PC-3 (cell line): ENCODE data around the gene NRAS. TPM values are rescaled to one million over a fixed set of nuclear protein-coding genes. Genes with fewer than 3 reads are reported as not detected.
"Not testable (repeated sequence)": the region's sequence is repeated elsewhere in the genome, so short reads cannot be mapped to it uniquely, and the experiment has no call there.

Experiments used
- ATAC-seq: fragments of 200-7000 bp; cut with Tn5 transposase; 2 replicates; pipeline ENCODE4 v1.9.1; 2020; ENCODE audit warnings: mild to moderate bottlenecking, moderate library complexity
- BruUV-seq: library from RNA; stranded (reverse); fragments of 400-500 nt; replicated peaks from 2 replicates; lab custom pipeline; 2021; lab: Mats Ljungman, UMichigan
- CTCF ChIA-PET: fragments of 300-600 bp; sonication (Branson Sonifier 250); formaldehyde crosslinking; loops from one replicate; lab custom pipeline; 2022; ENCODE audit warnings: antibody characterized with exemption; lab: Charles Lee
- POLR2A ChIA-PET: fragments of 300-600 bp; sonication (Branson Sonifier 250); formaldehyde crosslinking; loops from one replicate; lab custom pipeline; 2022; ENCODE audit warnings: antibody characterized with exemption; ENCODE audit not compliant: unreplicated experiment; lab: Charles Lee
- DNase-seq: peaks from one replicate; pipeline ENCODE4 v3.0.0-alpha.2; 2015
- H2AFZ ChIP-seq: fragments of 300-600 bp; sonication (generic); 2 replicates; pipeline ENCODE4 v1.6.0; 2016; ENCODE audit warnings: antibody characterized with exemption, low read length
- H3F3A ChIP-seq: fragments of 300-600 bp; sonication (generic); one replicate; pipeline ENCODE4 v1.6.0; 2017; ENCODE audit warnings: antibody characterized with exemption, low read length, control low read depth, mild to moderate bottlenecking; ENCODE audit not compliant: unreplicated experiment
- H3K27ac ChIP-seq: fragments of 300-600 bp; sonication (generic); 2 replicates; pipeline ENCODE4 v1.5.1; 2016; ENCODE audit warnings: mild to moderate bottlenecking, low read length
- H3K27me3 ChIP-seq: fragments of 300-600 bp; sonication (generic); 2 replicates; pipeline ENCODE4 v1.6.1; 2016; ENCODE audit warnings: low read length, mixed read lengths
- H3K36me3 ChIP-seq: fragments of 300-600 bp; sonication (generic); 2 replicates; pipeline ENCODE4 v1.6.1; 2016; ENCODE audit warnings: low read depth, mixed run types, low read length, mixed read lengths
- H3K4me1 ChIP-seq: fragments of 300-600 bp; sonication (generic); 2 replicates; pipeline ENCODE4 v1.5.1; 2016; ENCODE audit warnings: low read length; ENCODE audit not compliant: insufficient read depth
- H3K4me2 ChIP-seq: fragments of 300-600 bp; sonication (generic); 2 replicates; pipeline ENCODE4 v1.6.0; 2016; ENCODE audit warnings: low read length
- H3K4me3 ChIP-seq: fragments of 300-600 bp; sonication (generic); 2 replicates; pipeline ENCODE4 v1.5.1; 2016; ENCODE audit warnings: mild to moderate bottlenecking, low read length, mixed read lengths
- H3K79me2 ChIP-seq: fragments of 300-600 bp; sonication (generic); 2 replicates; pipeline ENCODE4 v1.6.1; 2017; ENCODE audit warnings: low read length, mixed read lengths
- H3K9ac ChIP-seq: fragments of 300-600 bp; sonication (generic); 2 replicates; pipeline ENCODE4 v1.6.0; 2016; ENCODE audit warnings: mild to moderate bottlenecking, low read length
- H3K9me2 ChIP-seq: fragments of 300-600 bp; sonication (generic); replicated peaks from 2 replicates; pipeline ENCODE4 v1.6.1; 2016; ENCODE audit warnings: mixed run types, low read length, mixed read lengths
- H3K9me3 ChIP-seq: fragments of 300-600 bp; sonication (generic); 2 replicates; pipeline ENCODE4 v1.6.1; 2016; ENCODE audit warnings: low read length, mixed read lengths
- H4K20me1 ChIP-seq: fragments of 300-600 bp; sonication (generic); 2 replicates; pipeline ENCODE4 v1.6.1; 2016; ENCODE audit warnings: low read length, mixed read lengths
- CTCF ChIP-seq: fragments of 300-600 bp; sonication (generic); conservative IDR thresholded peaks from 2 replicates; pipeline ENCODE4 v1.5.1; 2017; ENCODE audit warnings: antibody characterized with exemption, low read depth, mild to moderate bottlenecking, low read length
- EZH2 ChIP-seq: fragments of 300-600 bp; sonication (generic); IDR thresholded peaks from one replicate; pipeline ENCODE4 v1.6.1; 2017; ENCODE audit warnings: antibody characterized with exemption, mild to moderate bottlenecking, low read length; ENCODE audit not compliant: unreplicated experiment
- EZH2phosphoT487 ChIP-seq: fragments of 300-600 bp; sonication (generic); IDR thresholded peaks from 2 replicates; pipeline ENCODE4 v1.6.1; 2018; ENCODE audit warnings: mild to moderate bottlenecking, antibody characterized with exemption, low read length, borderline replicate concordance
- intact Hi-C: fragments of 100-400 bp; cut with micrococcal nuclease; formaldehyde crosslinking; loops from 2 replicates; pipeline ENCODE4 v1.9.0; 2023
- total RNA-seq: library from RNA; depleted of rRNA; stranded (reverse); fragments of >200 nt; gene quantifications from 2 replicates; pipeline ENCODE4 v1.2.3, GENCODE V29; 2014

NRAS gene
- total RNA-seq, 1 experiment from 2014 or later = 15.1 TPM

- peak overlapping the region; percentile 89 for H3K4me3 ChIP-seq
- intact Hi-C loops = no loop called here
- POLR2A ChIA-PET = interaction anchor here (0.5 to 0.7 kb wide), 3 partner anchors 45 to 746 kb away, joined by 3 to 12 read pairs (median 8); no protein-coding TSS in a partner anchor
Observed at GRCh38 chr1:114755006-114755931, 38.7 kb upstream of the NRAS start.

GRCh38 chr1:114753702-114754101 is 37.1 kb upstream of the NRAS start:
- H3K4me2 ChIP-seq, BruUV-seq, CTCF ChIA-PET: not testable (repeated sequence)

More at GRCh38 chr1:114755006-114755931, 38.7 kb upstream of the NRAS start:
- H3K9me3 ChIP-seq = no peaks in the 10 kb centered on the region
- H4K20me1 ChIP-seq = peaks cover 70% of the 10 kb centered on the region
- H3K27ac ChIP-seq = no peak overlapping the region
- peaks cover 75% of the 10 kb centered on the region for H3K79me2 ChIP-seq
- no TSS peak for BruUV-seq
- ATAC-seq = no peak
- no peaks in the 10 kb centered on the region for H3F3A ChIP-seq
- DNase-seq = no peak
- no peak for TF ChIP-seq CTCF
- TF ChIP-seq EZH2 = no peak
- TF ChIP-seq EZH2phosphoT487 = no peak
- H3K4me2 ChIP-seq = peak overlapping the region; percentile 94
- H3K27me3 ChIP-seq = no peaks in the 10 kb centered on the region
- H3K9me2 ChIP-seq = no peaks in the 10 kb centered on the region
- peaks cover 19% of the 10 kb centered on the region for H3K36me3 ChIP-seq
- H2AFZ ChIP-seq = no peak overlapping the region
- H3K4me1 ChIP-seq = peaks cover 24% of the 10 kb centered on the region
- CTCF ChIA-PET = no interaction called here
- H3K9ac ChIP-seq = peak overlapping the region; percentile 99; the same call in 1 of the 2 replicates

GRCh38 chr1:114753143-114753542 is 36.6 kb upstream of the NRAS start:
- intact Hi-C loops = no loop called here
- TF ChIP-seq CTCF (no peak), EZH2phosphoT487 (no peak), EZH2 (no peak)
- CTCF ChIA-PET = no interaction called here

More at GRCh38 chr1:114753702-114754101, 37.1 kb upstream of the NRAS start:
- H3F3A ChIP-seq, H3K9me3 ChIP-seq, H3K27ac ChIP-seq, POLR2A ChIA-PET, H3K9me2 ChIP-seq, intact Hi-C loops, H3K4me3 ChIP-seq, ATAC-seq, H2AFZ ChIP-seq, DNase-seq, H3K9ac ChIP-seq, H3K27me3 ChIP-seq: not testable (repeated sequence)
- H4K20me1 ChIP-seq = peaks cover 85% of the 10 kb centered on the region
- peaks cover 23% of the 10 kb centered on the region for H3K4me1 ChIP-seq
- peaks cover 91% of the 10 kb centered on the region for H3K79me2 ChIP-seq
- H3K36me3 ChIP-seq = peaks cover 34% of the 10 kb centered on the region

More at GRCh38 chr1:114753143-114753542, 36.6 kb upstream of the NRAS start:
- Histone ChIP-seq H4K20me1 (peaks cover 91% of the 10 kb centered on the region), H3K4me3 (no peak overlapping the region), H2AFZ (no peak overlapping the region), H3F3A (no peaks in the 10 kb centered on the region), H3K36me3 (peaks cover 40% of the 10 kb centered on the region), H3K4me2 (no peak overlapping the region), H3K27me3 (no peaks in the 10 kb centered on the region), H3K27ac (no peak overlapping the region), H3K4me1 (peaks cover 17% of the 10 kb centered on the region), H3K9me3 (no peaks in the 10 kb centered on the region), H3K9ac (no peak overlapping the region), H3K9me2 (no peaks in the 10 kb centered on the region), H3K79me2 (peaks cover 97% of the 10 kb centered on the region)
- ATAC-seq (no peak), DNase-seq (no peak)
- no TSS peak for BruUV-seq
- POLR2A ChIA-PET = no interaction called here
